Fibroblast of villous mesenchyme (primary cell): ENCODE results near the gene GPR137C. TPM values are rescaled to one million over a fixed set of nuclear protein-coding genes. Genes with fewer than 3 reads are reported as not detected.

ENCODE experiments used
- total RNA-seq: library from RNA; depleted of rRNA; stranded (reverse); fragments of >200 nt; gene quantifications from 2 replicates; pipeline ENCODE4 v1.2.3, GENCODE V29; 2012

The GPR137C gene
- total RNA-seq, 1 donor = 0.43 TPM

Other genes with a start within 250 kb of the GPR137C start
- 1.3 and 5.2 TPM in 2 replicates for gene PTGER2, start 238.5 kb upstream of the GPR137C start, total RNA-seq
- gene TXNDC16, start 331 bp upstream of the GPR137C start, total RNA-seq = 3.0 and 3.9 TPM in 2 replicates
- 49.7 and 52.8 TPM in 2 replicates for gene ERO1A, start 142.7 kb downstream of the GPR137C start, total RNA-seq
- gene PSMC6, start 154.4 kb downstream of the GPR137C start, total RNA-seq = 80.2 and 99.7 TPM in 2 replicates
- 22.9 and 26.3 TPM in 2 replicates for gene STYX, start 177.3 kb downstream of the GPR137C start, total RNA-seq
- 23.8 and 31.1 TPM in 2 replicates for gene GNPNAT1, start 238.8 kb downstream of the GPR137C start, total RNA-seq